Epithelial cell of prostate (primary cell): ENCODE data around the gene ARL5A.

Experiments
- DNase-seq: peaks from one replicate; pipeline ENCODE4 v3.0.0-alpha.2; 2011; ENCODE audit warnings: low read depth, low spot score
- H3K27ac ChIP-seq: fragments of 450-650 bp; 2 replicates; pipeline ENCODE4 v1.5.1; 2017; ENCODE audit warnings: mild to moderate bottlenecking

ARL5A gene

GRCh38 chr2:151771599-151772358 is 56.4 kb downstream of the ARL5A start:
- DNase-seq: no peak
- no peak overlapping the region for H3K27ac ChIP-seq

DNA sequence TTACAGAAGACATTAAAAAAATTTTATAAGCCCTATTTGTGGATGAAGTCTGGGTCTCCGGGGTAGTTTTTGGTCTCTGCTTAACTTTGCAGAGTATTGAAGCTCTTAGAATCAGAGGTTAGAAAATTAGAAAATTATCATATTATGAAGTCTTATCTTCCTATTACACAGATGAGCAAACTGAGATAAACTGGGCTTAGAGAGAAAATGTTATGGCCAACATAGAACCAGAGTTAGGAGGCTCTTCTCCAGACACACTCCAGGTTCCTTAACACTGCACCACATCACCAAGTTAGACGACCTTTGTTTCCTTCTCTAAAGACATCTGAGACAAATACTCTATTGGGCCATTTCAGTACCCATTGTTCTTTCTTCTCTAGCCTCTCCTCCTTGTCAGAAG is 57.2 kb downstream of the ARL5A start:
- no peak overlapping the region for H3K27ac ChIP-seq
- no peak for DNase-seq

- H3K27ac ChIP-seq: no peak overlapping the region
- DNase-seq: no peak
These were observed 58.6 kb downstream of the ARL5A start for GRCh38 chr2:151769606-151770005.

- H3K27ac ChIP-seq: no peak overlapping the region
- no peak for DNase-seq
These were observed 60.7 kb downstream of the ARL5A start for GRCh38 chr2:151767536-151767935.

DNA sequence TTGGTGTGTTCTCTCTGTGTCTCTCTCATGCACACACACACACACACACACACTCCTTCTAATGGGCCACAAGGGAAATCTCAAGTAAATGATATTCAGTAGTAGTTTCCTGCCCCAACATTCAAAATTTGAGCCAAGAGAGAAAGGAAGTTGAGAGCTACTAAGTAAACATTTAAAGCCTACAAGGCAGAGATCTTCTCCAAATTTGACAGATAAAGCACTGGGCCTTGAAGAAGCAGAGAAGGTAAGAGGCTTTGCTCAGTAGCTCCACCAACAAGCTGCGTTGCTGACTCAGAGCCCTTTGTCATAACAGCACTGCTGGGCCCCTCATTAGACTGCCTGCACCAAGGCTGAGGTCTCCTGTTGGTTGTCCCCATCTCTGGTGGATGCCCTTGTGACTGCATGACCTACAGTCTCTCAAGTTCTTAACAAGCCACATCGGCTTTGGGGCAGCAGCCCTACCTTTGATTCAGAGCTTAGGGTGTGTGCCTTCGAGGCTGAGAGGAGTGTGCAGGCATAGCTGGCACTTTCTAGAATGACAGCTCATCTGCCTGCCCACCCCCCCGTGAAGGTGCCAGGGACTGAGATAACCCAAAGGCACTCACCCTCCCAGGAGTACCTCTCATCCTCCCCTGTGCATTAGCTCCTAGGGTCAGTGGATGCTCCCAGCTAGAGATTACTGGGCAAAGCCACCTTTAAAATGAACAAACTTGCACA is 61.6 kb downstream of the ARL5A start:
- no peak overlapping the region for H3K27ac ChIP-seq
- no peak for DNase-seq

DNA sequence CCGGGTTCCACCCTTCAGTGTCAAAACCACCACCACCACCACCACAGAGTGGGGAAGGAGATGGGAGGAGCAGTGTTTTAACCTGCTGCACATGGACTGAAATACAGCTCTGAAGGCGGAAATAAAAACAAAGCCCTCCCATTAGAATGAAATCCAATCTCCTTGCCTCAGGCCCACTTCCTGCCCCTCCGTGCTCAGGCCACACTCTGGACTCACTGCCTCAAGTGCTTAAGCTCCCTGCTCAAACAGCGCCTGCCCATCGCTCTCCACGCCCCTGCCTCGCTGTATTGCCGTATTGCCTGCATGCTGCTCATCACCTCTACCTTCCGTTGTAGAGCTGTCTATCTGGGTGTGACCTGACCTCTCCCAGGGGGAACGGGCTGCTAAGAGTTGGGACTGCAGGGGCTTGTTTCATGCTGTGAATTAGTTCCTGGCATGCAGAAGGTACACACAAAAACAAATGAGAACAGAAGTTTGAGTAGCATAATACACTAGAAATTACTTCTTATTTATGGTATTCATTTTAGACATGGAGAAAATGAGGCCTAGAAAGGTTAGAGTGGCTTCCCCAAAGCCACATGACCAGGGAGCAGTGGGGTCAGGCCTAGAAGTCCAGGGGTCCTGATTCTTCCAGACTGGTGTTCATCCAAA is 62.3 kb downstream of the ARL5A start:
- DNase-seq: no peak
- H3K27ac ChIP-seq: no peak overlapping the region

DNA sequence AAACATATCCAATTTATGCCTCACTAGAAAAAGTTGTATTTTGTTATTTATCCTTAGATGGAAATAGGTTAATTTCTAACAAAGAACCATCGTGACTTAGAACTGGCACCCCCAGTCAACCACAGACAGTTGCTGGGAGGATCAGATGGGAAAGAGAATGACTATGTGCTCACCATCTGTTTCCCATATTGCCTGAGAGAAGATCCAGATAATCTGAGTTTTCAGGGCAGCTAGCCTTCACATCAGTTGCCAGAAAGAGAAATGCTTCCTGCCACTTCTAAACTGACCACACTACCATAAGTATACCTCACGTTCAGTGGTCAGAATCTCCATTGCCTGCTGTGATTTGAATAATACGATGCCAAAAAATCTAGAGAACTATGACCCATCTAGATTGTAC is 65.5 kb downstream of the ARL5A start:
- DNase-seq: no peak
- no peak overlapping the region for H3K27ac ChIP-seq

GRCh38 chr2:151761687-151762086 is 66.5 kb downstream of the ARL5A start:
- no peak overlapping the region for H3K27ac ChIP-seq
- DNase-seq: no peak

- DNase-seq: no peak
- no peak overlapping the region for H3K27ac ChIP-seq
These were observed 67.0 kb downstream of the ARL5A start for GRCh38 chr2:151761193-151761592.

GRCh38 chr2:151760139-151760650 is 68.0 kb downstream of the ARL5A start:
- no peak overlapping the region for H3K27ac ChIP-seq
- no peak for DNase-seq

- no peak overlapping the region for H3K27ac ChIP-seq
- DNase-seq: no peak
These were observed 69.5 kb downstream of the ARL5A start for GRCh38 chr2:151758744-151759143.

GRCh38 chr2:151757861-151758260 is 70.4 kb downstream of the ARL5A start:
- H3K27ac ChIP-seq: no peak overlapping the region
- no peak for DNase-seq

DNA sequence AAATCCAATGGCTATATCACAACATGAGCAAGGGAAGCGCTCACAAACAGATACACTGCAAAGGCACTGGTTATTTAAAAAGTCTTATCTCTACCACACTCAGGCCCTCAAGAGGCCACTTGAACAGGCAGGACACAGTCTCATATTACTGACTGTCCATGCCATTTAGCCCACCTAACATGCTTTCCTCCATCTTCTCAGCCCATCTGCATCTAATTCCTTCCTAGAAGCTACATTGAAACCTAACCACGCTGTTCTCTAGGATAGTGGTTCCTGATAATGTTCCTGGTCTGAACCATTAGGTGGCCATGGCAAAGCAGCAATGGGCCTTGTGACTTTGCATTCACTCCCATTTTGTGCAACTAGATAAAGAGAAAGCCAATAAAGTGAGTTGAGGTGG is 71.4 kb downstream of the ARL5A start:
- no peak for DNase-seq
- no peak overlapping the region for H3K27ac ChIP-seq

GRCh38 chr2:151754253-151754897 is 73.8 kb downstream of the ARL5A start:
- DNase-seq: no peak
- H3K27ac ChIP-seq: no peak overlapping the region

GRCh38 chr2:151753540-151753939 is 74.7 kb downstream of the ARL5A start:
- no peak for DNase-seq

More at GRCh38 chr2:151753540-151753939, 74.7 kb downstream of the ARL5A start:
- no peak overlapping the region for H3K27ac ChIP-seq
